ENCODE measurements around the gene MTHFR.

Gene MTHFR

GRCh38 chr1:11850156-11850555 lies 44.4 kb upstream of the MTHFR start:
- no peak overlapping the region for H3K9ac ChIP-seq (ENCODE audit: low read length)
- H3K23ac ChIP-seq (ENCODE audit: low read length in 2 of 2), result no peak overlapping the region
- no peak overlapping the region for H2BK12ac ChIP-seq (ENCODE audit: low read length in 2 of 2)
- no peak overlapping the region for H2BK15ac ChIP-seq (ENCODE audit: low read depth, poor library complexity, severe bottlenecking)
- no peak overlapping the region for H4K8ac ChIP-seq (ENCODE audit: low read length)
- H2AK5ac ChIP-seq (ENCODE audit: low read length, severe bottlenecking), result no peak overlapping the region
- no peak overlapping the region for H3K4me3 ChIP-seq (ENCODE audit: insufficient read depth in 1 of 2, low read depth in 1 of 2, low read length in 2 of 2)
- H3K27me3 ChIP-seq (ENCODE audit: control insufficient read depth in 1 of 2, insufficient read depth in 1 of 2, low read length in 2 of 2), result peaks cover 10 to 29% of the 10 kb centered on the region in 2 experiments
- 78% methylated on average over 11 of the region's 11 CpGs for WGBS
- H2BK5ac ChIP-seq (ENCODE audit: low read depth, low read length, poor library complexity, severe bottlenecking), result no peak overlapping the region
- H3K4me1 ChIP-seq (ENCODE audit: control insufficient read depth, insufficient read depth, low read depth, low read length), result no peaks in the 10 kb centered on the region
- no peak overlapping the region for H3K4me2 ChIP-seq (ENCODE audit: low read length, poor library complexity, severe bottlenecking)
- H3K79me1 ChIP-seq (replicated peaks; ENCODE audit: low read length, poor library complexity, severe bottlenecking), result no peaks in the 10 kb centered on the region
- H2AFZ ChIP-seq (ENCODE audit: low read depth, low read length), result no peak overlapping the region
- H3K4ac ChIP-seq (ENCODE audit: low read depth in 1 of 2, low read length in 2 of 2), result no peak overlapping the region
- no peak overlapping the region for H3K18ac ChIP-seq (ENCODE audit: low read depth in 1 of 2, low read length in 2 of 2)
- H3K14ac ChIP-seq (ENCODE audit: low read length in 2 of 2), result no peak overlapping the region
- no peak overlapping the region for H2BK120ac ChIP-seq (ENCODE audit: low read depth, low read length)
- no peak for DNase-seq
- peaks cover 18 to 27% of the 10 kb centered on the region in 2 experiments for H3K36me3 ChIP-seq (ENCODE audit: control insufficient read depth in 1 of 2, insufficient read depth in 2 of 2, low read depth in 1 of 2, low read length in 2 of 2)
- no peak overlapping the region for H3K27ac ChIP-seq (ENCODE audit: low read length, poor library complexity, severe bottlenecking)
- H3K9me3 ChIP-seq (ENCODE audit: control insufficient read depth, low read length), result no peaks in the 10 kb centered on the region
- no peak overlapping the region for H4K91ac ChIP-seq (ENCODE audit: low read length)

GRCh38 chr1:11848373-11848700 lies 42.6 kb upstream of the MTHFR start:
- H2BK12ac ChIP-seq (ENCODE audit: low read length in 2 of 2), result no peak overlapping the region
- H3K4me3 ChIP-seq (ENCODE audit: insufficient read depth in 1 of 2, low read depth in 1 of 2, low read length in 2 of 2), result no peak overlapping the region
- no peak overlapping the region for H2BK120ac ChIP-seq (ENCODE audit: low read depth, low read length)
- H3K27me3 ChIP-seq (ENCODE audit: control insufficient read depth in 1 of 2, insufficient read depth in 1 of 2, low read length in 2 of 2), result peaks cover 3 to 17% of the 10 kb centered on the region in 2 experiments
- no peak overlapping the region for H3K4ac ChIP-seq (ENCODE audit: low read depth in 1 of 2, low read length in 2 of 2)
- peaks cover 34 to 45% of the 10 kb centered on the region in 2 experiments for H3K36me3 ChIP-seq (ENCODE audit: control insufficient read depth in 1 of 2, insufficient read depth in 2 of 2, low read depth in 1 of 2, low read length in 2 of 2)
- H2BK5ac ChIP-seq (ENCODE audit: low read depth, low read length, poor library complexity, severe bottlenecking), result no peak overlapping the region
- H3K14ac ChIP-seq (ENCODE audit: low read length in 2 of 2), result no peak overlapping the region
- H2BK15ac ChIP-seq (ENCODE audit: low read depth, poor library complexity, severe bottlenecking), result no peak overlapping the region
- no peak overlapping the region for H4K91ac ChIP-seq (ENCODE audit: low read length)
- no peak overlapping the region for H3K9ac ChIP-seq (ENCODE audit: low read length)
- WGBS, result 96% methylated on average over 7 of the region's 9 CpGs
- H3K27ac ChIP-seq (ENCODE audit: low read length, poor library complexity, severe bottlenecking), result no peak overlapping the region
- H3K79me1 ChIP-seq (replicated peaks; ENCODE audit: low read length, poor library complexity, severe bottlenecking), result no peaks in the 10 kb centered on the region
- H3K9me3 ChIP-seq (ENCODE audit: control insufficient read depth, low read length), result no peaks in the 10 kb centered on the region
- no peak overlapping the region for H3K23ac ChIP-seq (ENCODE audit: low read length in 2 of 2)
- no peak overlapping the region for H2AFZ ChIP-seq (ENCODE audit: low read depth, low read length)
- H4K8ac ChIP-seq (ENCODE audit: low read length), result no peak overlapping the region
- DNase-seq, result no peak
- no peaks in the 10 kb centered on the region for H3K4me1 ChIP-seq (ENCODE audit: control insufficient read depth, insufficient read depth, low read depth, low read length)
- H2AK5ac ChIP-seq (ENCODE audit: low read length, severe bottlenecking), result no peak overlapping the region
- H3K4me2 ChIP-seq (ENCODE audit: low read length, poor library complexity, severe bottlenecking), result no peak overlapping the region
- H3K18ac ChIP-seq (ENCODE audit: low read depth in 1 of 2, low read length in 2 of 2), result no peak overlapping the region

GRCh38 chr1:11847667-11848372 lies 42.1 kb upstream of the MTHFR start, which contains the start of gene NPPA:
Gene NPPA (minus strand): TSS chr1:11847783. CDS start chr1:11847684, 99 bp downstream.
- Histone ChIP-seq H3K27ac (ENCODE audit: low read length, poor library complexity, severe bottlenecking) (no peak within 1 kb of the TSS), H2BK15ac (ENCODE audit: low read depth, poor library complexity, severe bottlenecking) (no peak within 1 kb of the TSS), H3K4me3 (ENCODE audit: insufficient read depth in 1 of 2, low read depth in 1 of 2, low read length in 2 of 2) (no peak within 1 kb of the TSS), H3K4me2 (ENCODE audit: low read length, poor library complexity, severe bottlenecking) (no peak within 1 kb of the TSS), H3K9me3 (ENCODE audit: control insufficient read depth, low read length) (no peaks in the 10 kb centered on the region), H2BK12ac (ENCODE audit: low read length in 2 of 2) (no peak within 1 kb of the TSS), H3K9ac (ENCODE audit: low read length) (no peak within 1 kb of the TSS), H3K79me1 (replicated peaks; ENCODE audit: low read length, poor library complexity, severe bottlenecking) (no peaks in the 10 kb centered on the region), H3K36me3 (ENCODE audit: control insufficient read depth in 1 of 2, insufficient read depth in 2 of 2, low read depth in 1 of 2, low read length in 2 of 2) (peaks cover 36 to 48% of the 10 kb centered on the region in 2 experiments), H3K14ac (ENCODE audit: low read length in 2 of 2) (no peak within 1 kb of the TSS), H3K27me3 (ENCODE audit: control insufficient read depth in 1 of 2, insufficient read depth in 1 of 2, low read length in 2 of 2) (peaks cover 3 to 13% of the 10 kb centered on the region in 2 experiments), H2BK5ac (ENCODE audit: low read depth, low read length, poor library complexity, severe bottlenecking) (no peak within 1 kb of the TSS), H4K91ac (ENCODE audit: low read length) (no peak within 1 kb of the TSS), H3K18ac (ENCODE audit: low read depth in 1 of 2, low read length in 2 of 2) (no peak within 1 kb of the TSS), H2AK5ac (ENCODE audit: low read length, severe bottlenecking) (no peak within 1 kb of the TSS), H3K4me1 (ENCODE audit: control insufficient read depth, insufficient read depth, low read depth, low read length) (no peaks in the 10 kb centered on the region), H4K8ac (ENCODE audit: low read length) (no peak within 1 kb of the TSS), H2BK120ac (ENCODE audit: low read depth, low read length) (no peak within 1 kb of the TSS), H3K23ac (ENCODE audit: low read length in 2 of 2) (no peak within 1 kb of the TSS), H3K4ac (ENCODE audit: low read depth in 1 of 2, low read length in 2 of 2) (no peak within 1 kb of the TSS), H2AFZ (ENCODE audit: low read depth, low read length) (no peak within 1 kb of the TSS)
- WGBS, result 88% methylated on average over 18 of the region's 18 CpGs
- DNase-seq, result no peak

- Histone ChIP-seq H3K4me1 (ENCODE audit: control insufficient read depth, insufficient read depth, low read depth, low read length) (peaks cover 12% of the 10 kb centered on the region), H2BK12ac (ENCODE audit: low read length in 2 of 2) (no peak overlapping the region), H3K27ac (ENCODE audit: low read length, poor library complexity, severe bottlenecking) (no peak overlapping the region), H3K23ac (ENCODE audit: low read length in 2 of 2) (no peak overlapping the region), H3K27me3 (ENCODE audit: control insufficient read depth in 1 of 2, insufficient read depth in 1 of 2, low read length in 2 of 2) (peaks cover under 1 to 3% of the 10 kb centered on the region in 2 experiments), H3K36me3 (ENCODE audit: control insufficient read depth in 1 of 2, insufficient read depth in 2 of 2, low read depth in 1 of 2, low read length in 2 of 2) (peaks cover 55 to 68% of the 10 kb centered on the region in 2 experiments), H3K9ac (ENCODE audit: low read length) (no peak overlapping the region), H2AFZ (ENCODE audit: low read depth, low read length) (no peak overlapping the region), H3K18ac (ENCODE audit: low read depth in 1 of 2, low read length in 2 of 2) (no peak overlapping the region), H3K79me1 (replicated peaks; ENCODE audit: low read length, poor library complexity, severe bottlenecking) (peaks cover 4% of the 10 kb centered on the region), H4K91ac (ENCODE audit: low read length) (no peak overlapping the region), H2BK5ac (ENCODE audit: low read depth, low read length, poor library complexity, severe bottlenecking) (no peak overlapping the region), H3K9me3 (ENCODE audit: control insufficient read depth, low read length) (no peaks in the 10 kb centered on the region), H2BK120ac (ENCODE audit: low read depth, low read length) (no peak overlapping the region), H3K14ac (ENCODE audit: low read length in 2 of 2) (no peak overlapping the region), H2AK5ac (ENCODE audit: low read length, severe bottlenecking) (no peak overlapping the region), H3K4me2 (ENCODE audit: low read length, poor library complexity, severe bottlenecking) (no peak overlapping the region), H4K8ac (ENCODE audit: low read length) (no peak overlapping the region), H3K4ac (ENCODE audit: low read depth in 1 of 2, low read length in 2 of 2) (no peak overlapping the region), H3K4me3 (ENCODE audit: insufficient read depth in 1 of 2, low read depth in 1 of 2, low read length in 2 of 2) (no peak overlapping the region), H2BK15ac (ENCODE audit: low read depth, poor library complexity, severe bottlenecking) (no peak overlapping the region)
- 74% methylated on average over 4 of the region's 5 CpGs for WGBS
- DNase-seq, result no peak
Measured at GRCh38 chr1:11845641-11846335, 40.0 kb upstream of the MTHFR start.

Data from mesenchymal stem cell (in vitro differentiated cells and primary cell).